Cardiac fibroblast (primary cell): ENCODE measurements around the gene AGO3.

Experiments used
- DNase-seq, 2 donors: peaks; one replicate each; pipeline versions ENCODE4 v3.0.0 to v3.0.0-alpha.2; 2010; ENCODE audit warnings: low read depth in 2 of 2
- H3K4me3 ChIP-seq, 2 donors: replicated peaks in 1 of 2; 1 replicate in 1 of 2; 2 replicates in 1 of 2; pipeline ENCODE4 v1.5.1; 2011; ENCODE audit warnings: low read depth in 2 of 2, low read length in 2 of 2, mild to moderate bottlenecking in 2 of 2, moderate library complexity in 1 of 2
- TF ChIP-seq, protein P1 (sequence below): IDR thresholded peaks from one replicate; pipeline ENCODE4 v1.5.1; 2011; ENCODE audit warnings: low read depth, mild to moderate bottlenecking, low read length, inconsistent platforms

The AGO3 gene

GRCh38 chr1:35988237-35988636 lies 57.3 kb downstream of the AGO3 start:
- TF ChIP-seq, protein P1, sequence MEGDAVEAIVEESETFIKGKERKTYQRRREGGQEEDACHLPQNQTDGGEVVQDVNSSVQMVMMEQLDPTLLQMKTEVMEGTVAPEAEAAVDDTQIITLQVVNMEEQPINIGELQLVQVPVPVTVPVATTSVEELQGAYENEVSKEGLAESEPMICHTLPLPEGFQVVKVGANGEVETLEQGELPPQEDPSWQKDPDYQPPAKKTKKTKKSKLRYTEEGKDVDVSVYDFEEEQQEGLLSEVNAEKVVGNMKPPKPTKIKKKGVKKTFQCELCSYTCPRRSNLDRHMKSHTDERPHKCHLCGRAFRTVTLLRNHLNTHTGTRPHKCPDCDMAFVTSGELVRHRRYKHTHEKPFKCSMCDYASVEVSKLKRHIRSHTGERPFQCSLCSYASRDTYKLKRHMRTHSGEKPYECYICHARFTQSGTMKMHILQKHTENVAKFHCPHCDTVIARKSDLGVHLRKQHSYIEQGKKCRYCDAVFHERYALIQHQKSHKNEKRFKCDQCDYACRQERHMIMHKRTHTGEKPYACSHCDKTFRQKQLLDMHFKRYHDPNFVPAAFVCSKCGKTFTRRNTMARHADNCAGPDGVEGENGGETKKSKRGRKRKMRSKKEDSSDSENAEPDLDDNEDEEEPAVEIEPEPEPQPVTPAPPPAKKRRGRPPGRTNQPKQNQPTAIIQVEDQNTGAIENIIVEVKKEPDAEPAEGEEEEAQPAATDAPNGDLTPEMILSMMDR = no peak
- no peak for DNase-seq
- no peak overlapping the region for H3K4me3 ChIP-seq

DNA sequence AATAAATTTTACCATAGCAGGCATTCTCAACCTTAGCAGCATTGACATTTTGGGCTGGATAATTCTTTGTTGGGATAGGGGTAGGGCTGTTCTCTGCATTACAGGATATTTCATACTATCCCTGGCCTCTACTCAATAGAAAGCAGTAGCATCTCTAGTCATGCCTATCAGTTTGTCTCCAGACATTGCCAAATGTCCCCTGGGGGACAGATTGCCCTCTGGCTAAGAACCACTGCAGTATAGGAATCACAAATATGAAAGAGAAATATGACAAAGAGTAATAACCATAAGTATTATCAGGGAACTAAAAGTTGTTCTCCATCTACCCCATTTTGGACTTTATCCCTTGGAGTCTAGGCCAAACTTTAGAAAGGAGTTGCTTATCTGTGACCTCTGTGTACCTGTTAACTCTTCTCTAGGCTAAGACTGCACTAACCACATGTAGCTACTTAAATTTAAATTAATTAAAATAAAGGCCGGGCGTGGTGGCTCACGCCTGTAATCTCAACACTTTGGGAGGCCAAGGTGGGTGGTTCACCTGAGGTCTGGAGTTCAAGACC lies 76.1 kb downstream of the AGO3 start:
- TF ChIP-seq, protein P1 = no peak
- no peak for DNase-seq
- no peak overlapping the region for H3K4me3 ChIP-seq

GRCh38 chr1:36007741-36008140 lies 76.8 kb downstream of the AGO3 start:
- TF ChIP-seq, protein P1 = no peak
- no peak overlapping the region for H3K4me3 ChIP-seq
- no peak for DNase-seq

GRCh38 chr1:36008546-36009197 lies 77.8 kb downstream of the AGO3 start:
- no peak overlapping the region for H3K4me3 ChIP-seq
- peak; percentile 59 to 92 for DNase-seq
- TF ChIP-seq, protein P1 = no peak

DNA sequence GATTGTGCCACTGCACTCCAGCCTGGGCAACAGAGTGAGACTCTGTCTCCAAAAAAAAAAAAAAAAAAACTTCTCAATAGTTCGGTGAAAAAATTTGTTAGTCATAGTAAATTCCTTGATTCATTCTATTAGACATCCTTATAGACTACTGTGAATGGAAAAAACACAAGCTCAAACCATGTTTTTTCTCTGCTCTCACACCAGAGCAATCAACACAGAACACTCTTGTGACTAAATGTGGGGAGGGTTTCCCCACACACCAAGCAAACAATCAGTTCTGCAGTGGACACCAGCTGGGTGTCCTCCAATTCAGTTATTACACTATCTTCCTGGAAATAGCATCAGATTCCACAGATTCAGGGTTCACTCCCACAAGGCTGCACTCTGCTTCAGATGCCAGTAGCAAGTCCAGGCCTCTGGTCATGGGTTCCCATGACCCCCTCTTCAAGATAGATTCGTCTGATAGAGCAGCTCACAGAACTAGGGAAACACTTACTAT lies 83.9 kb downstream of the AGO3 start:
- peak; percentile 35 to 39 for DNase-seq
- no peak overlapping the region for H3K4me3 ChIP-seq
- TF ChIP-seq, protein P1 = no peak

DNA sequence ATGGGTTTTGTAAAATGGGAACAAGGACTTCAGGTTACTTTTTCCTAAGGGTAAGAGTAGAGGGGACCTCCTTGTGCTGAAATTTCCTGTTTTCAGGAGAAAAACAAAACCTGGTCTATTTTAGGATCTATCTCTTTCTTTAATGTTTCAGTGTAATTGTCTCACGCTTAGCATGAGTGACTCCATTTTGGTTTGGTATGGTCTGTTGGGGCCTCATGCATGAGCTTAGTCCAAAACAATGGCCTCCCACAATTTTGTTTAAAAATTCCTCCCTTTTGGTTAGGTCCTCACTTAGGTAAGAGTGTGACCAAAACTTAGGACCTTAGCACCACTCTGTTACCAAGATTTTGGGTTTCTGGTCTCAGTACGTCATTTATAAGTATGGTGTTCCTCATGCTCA lies 85.8 kb downstream of the AGO3 start:
- TF ChIP-seq, protein P1 = no peak
- DNase-seq = no peak
- H3K4me3 ChIP-seq = no peak overlapping the region
